K562 (cell line): ENCODE measurements around the gene NR1H2. TPM values are rescaled to one million over a fixed set of nuclear protein-coding genes. Genes with fewer than 3 reads are reported as not detected.

Experiments
- E2F1 ChIP-seq: sonication (generic); formaldehyde crosslinking; IDR thresholded peaks from 2 replicates; pipeline ENCODE4 v1.8.1; 2023; ENCODE audit warnings: mild to moderate bottlenecking, missing genetic modification reagents, moderate library complexity
- E2F3 ChIP-seq: fragments of 250-450 bp; sonication (Bioruptor Pico); IDR thresholded peaks from 2 replicates; pipeline ENCODE4 v1.4.0; 2020; ENCODE audit warnings: mild to moderate bottlenecking
- EWSR1 ChIP-seq: fragments of 450-650 bp; IDR thresholded peaks from 2 replicates; pipeline ENCODE4 v1.6.1; 2018; ENCODE audit warnings: borderline replicate concordance, mild to moderate bottlenecking, low read depth, moderate library complexity; ENCODE audit not compliant: partially characterized antibody
- FIP1L1 ChIP-seq: fragments of 200-400 bp; formaldehyde crosslinking; IDR thresholded peaks from 2 replicates; pipeline ENCODE4 v1.6.1; 2018; ENCODE audit warnings: mild to moderate bottlenecking, low read depth, low read length; ENCODE audit not compliant: poor library complexity, severe bottlenecking
- HDAC3 ChIP-seq: fragments of 450-650 bp; IDR thresholded peaks from 2 replicates; pipeline ENCODE4 v1.6.1; 2018; ENCODE audit warnings: borderline replicate concordance, mild to moderate bottlenecking, moderate library complexity; ENCODE audit not compliant: partially characterized antibody
- MYBL2 ChIP-seq, 2 experiments: fragments of 450-650 bp in 1 of 2; sonication (generic) in 1 of 2; formaldehyde crosslinking in 1 of 2; IDR thresholded peaks; 2 replicates each; pipeline versions ENCODE4 v1.6.1 to v1.8.1; 2017 to 2022; ENCODE audit warnings: borderline replicate concordance in 1 of 2, inconsistent platforms in 1 of 2, low read depth in 1 of 2, mild to moderate bottlenecking in 1 of 2, missing genetic modification reagents in 1 of 2, moderate library complexity in 1 of 2
- PATZ1 ChIP-seq: fragments of 250-450 bp; sonication (Bioruptor Pico); IDR thresholded peaks from 2 replicates; pipeline ENCODE4 v1.5.0; 2020; ENCODE audit warnings: mild to moderate bottlenecking, borderline replicate concordance
- RAD21 ChIP-seq, 2 experiments: fragments of 250-450 bp in 1 of 2; fragments of 450-650 bp in 1 of 2; sonication (Bioruptor Pico) in 1 of 2; formaldehyde crosslinking in 1 of 2; IDR thresholded peaks in 1 of 2; conservative IDR thresholded peaks in 1 of 2; 2 replicates each; pipeline versions ENCODE4 v1.4.0 to v1.8.0; 2020 to 2022; ENCODE audit warnings: mild to moderate bottlenecking in 2 of 2, moderate library complexity in 1 of 2
- SMAD2 ChIP-seq: fragments of 150-350 bp; IDR thresholded peaks from 2 replicates; pipeline ENCODE4 v1.6.1; 2014; ENCODE audit warnings: low read depth, mild to moderate bottlenecking, low read length
- TEAD2 ChIP-seq: fragments of 450-650 bp; IDR thresholded peaks from 2 replicates; pipeline ENCODE4 v1.6.1; 2016; ENCODE audit warnings: missing genetic modification characterization, control low read depth, missing compliant biosample characterization
- ZBTB5 ChIP-seq: fragments of 450-650 bp; IDR thresholded peaks from 2 replicates; pipeline ENCODE4 v1.6.1; 2017; ENCODE audit warnings: antibody characterized with exemption
- ZBTB7A ChIP-seq: IDR thresholded peaks from 2 replicates; pipeline ENCODE4 v1.6.1; 2011; ENCODE audit warnings: low read depth, mild to moderate bottlenecking, low read length, moderate library complexity, borderline replicate concordance; ENCODE audit not compliant: control insufficient read depth
- ZBTB9 ChIP-seq: fragments of 450-650 bp; formaldehyde crosslinking; IDR thresholded peaks from 2 replicates; pipeline ENCODE4 v1.4.0; 2020; ENCODE audit warnings: mild to moderate bottlenecking, moderate library complexity
- ZNF121 ChIP-seq: sonication (generic); formaldehyde crosslinking; conservative IDR thresholded peaks from 2 replicates; pipeline ENCODE4 v1.8.0; 2022; ENCODE audit warnings: missing genetic modification reagents
- ZNF124 ChIP-seq: sonication (generic); formaldehyde crosslinking; IDR thresholded peaks from 2 replicates; pipeline ENCODE4 v1.8.1; 2022; ENCODE audit warnings: missing genetic modification reagents
- ZNF277 ChIP-seq: fragments of 250-450 bp; sonication (Bioruptor Pico); IDR thresholded peaks from 2 replicates; pipeline ENCODE4 v1.8.0; 2022; ENCODE audit warnings: inconsistent platforms, mild to moderate bottlenecking, moderate library complexity, borderline replicate concordance
- polyA plus RNA-seq, 8 experiments: library from polyadenylated mRNA; depleted of rRNA in 4 of 8; stranded (reverse) in 5 of 8; unstranded in 3 of 8; fragments of >200 nt; fragmentation: Nextera tagmentation in 2 of 8; fragmentation: Illumina TruSeq in 1 of 8; extraction: Ambion mirVana in 2 of 8; extraction: Trizol in 1 of 8; gene quantifications; 2 replicates each; pipeline versions ENCODE4 v1.2.1 to v1.2.3, GENCODE V29; 2011 to 2014; ENCODE audit warnings: inconsistent platforms in 1 of 8, missing spikeins in 1 of 8
- total RNA-seq, 7 experiments: library from RNA; depleted of rRNA in 6 of 7; stranded (reverse); fragments of >200 nt in 6 of 7; fragmentation: Illumina TruSeq in 2 of 7; extraction: Trizol in 2 of 7; gene quantifications; 2 replicates each; pipeline versions ENCODE4 v1.2.1 to v1.2.3, GENCODE V29; 2011 to 2021; ENCODE audit warnings: low replicate concordance in 1 of 7

The NR1H2 gene
- total and polyA plus RNA-seq, 9 of the 15 experiments (the other 6 are each of a cell fraction or from before 2014, with no cell fraction given), result 0.11 to 73.8 (median 24.0) TPM

GRCh38 chr19:50368649-50369570 is 7.3 kb upstream of the NR1H2 start (continued):
- no peak for TF ChIP-seq ZBTB7A
- no peak for TF ChIP-seq ZNF124 (CRISPR knock-in tag)
- TF ChIP-seq EWSR1, result no peak
- TF ChIP-seq RAD21 (CRISPR knock-in tag; conservative IDR thresholded peaks at IDR 0.05 in 1 of 2, IDR thresholded peaks at IDR 0.05 in 1 of 2), result peak; percentile 82 to 88
- no peak for TF ChIP-seq E2F3
- TF ChIP-seq ZBTB5, result no peak
- no peak for TF ChIP-seq PATZ1 (CRISPR knock-in tag)
- no peak for TF ChIP-seq MYBL2 (IDR thresholded peaks at IDR 0.05; ENCODE audit: low read depth)
- no peak for TF ChIP-seq MYBL2 (CRISPR knock-in tag; IDR thresholded peaks at IDR 0.05; ENCODE audit: borderline replicate concordance)
- no peak for TF ChIP-seq FIP1L1
- TF ChIP-seq ZBTB9 (CRISPR knock-in tag), result no peak
- no peak for TF ChIP-seq ZNF277 (CRISPR knock-in tag)
- no peak for TF ChIP-seq HDAC3
- TF ChIP-seq E2F1, result no peak
- no peak for TF ChIP-seq SMAD2
- TF ChIP-seq TEAD2, result no peak
- TF ChIP-seq ZNF121 (CRISPR knock-in tag), result no peak
